Endothelial cell of umbilical vein (primary cell): ENCODE data around the gene INSC. TPM values are rescaled to one million over a fixed set of nuclear protein-coding genes. Genes with fewer than 3 reads are reported as not detected.

Experiments used
- BruUV-seq: library from RNA; stranded (reverse); fragments of 400-500 nt; replicated peaks from 2 replicates; lab custom pipeline; 2021; lab: Mats Ljungman, UMichigan
- CTCF ChIA-PET: fragments of 300-600, 350-600 bp; sonication (Branson Sonifier 250); formaldehyde crosslinking; loops from one replicate; lab custom pipeline; 2021; ENCODE audit warnings: antibody characterized with exemption, inconsistent platforms; lab: Charles Lee
- POLR2A ChIA-PET: fragments of 300-600, 350-600 bp; sonication (Branson Sonifier 250); formaldehyde crosslinking; loops from one replicate; lab custom pipeline; 2021; ENCODE audit warnings: antibody characterized with exemption, inconsistent platforms; lab: Charles Lee
- DNase-seq: peaks from one replicate; pipeline ENCODE4 v3.0.0-alpha.2; 2011; ENCODE audit warnings: low read depth, low spot score
- FAIRE-seq: peaks from 2 replicates; lab custom pipeline; 2011; peaks lifted over from hg19 to GRCh38; lab: Jason Lieb, UNC
- H2AFZ ChIP-seq: 2 replicates; pipeline ENCODE4 v1.6.0; 2012; ENCODE audit warnings: low read depth, low read length, control low read depth, inconsistent platforms
- H3K27ac ChIP-seq: 2 replicates; pipeline ENCODE4 v1.5.1; 2011; ENCODE audit warnings: low read depth, mild to moderate bottlenecking, control low read depth, low read length, moderate library complexity; ENCODE audit not compliant: insufficient read depth
- H3K27me3 ChIP-seq, 2 experiments: 2 replicates each; pipeline versions ENCODE4 v1.6.0 to v1.6.1; 2011; ENCODE audit warnings: low read length in 2 of 2, mixed read lengths in 1 of 2; ENCODE audit not compliant: control insufficient read depth in 2 of 2, insufficient read depth in 2 of 2
- H3K36me3 ChIP-seq, 2 experiments: 2 replicates in 1 of 2; 3 replicates in 1 of 2; pipeline ENCODE4 v1.5.1; 2011; ENCODE audit warnings: low read length in 2 of 2, mild to moderate bottlenecking in 1 of 2, moderate library complexity in 1 of 2; ENCODE audit not compliant: control insufficient read depth in 2 of 2, insufficient read depth in 2 of 2; ENCODE audit errors: extremely low read depth in 1 of 2
- H3K4me1 ChIP-seq: 3 replicates; pipeline ENCODE4 v1.5.1; 2011; ENCODE audit warnings: mild to moderate bottlenecking, low read length; ENCODE audit not compliant: control insufficient read depth, insufficient read depth; ENCODE audit errors: extremely low read depth
- H3K4me2 ChIP-seq: 2 replicates; pipeline ENCODE4 v1.6.1; 2011; ENCODE audit warnings: low read length, control low read depth, mixed read lengths; ENCODE audit not compliant: insufficient read depth
- H3K4me3 ChIP-seq, 3 experiments: fragments of 200-600 bp in 1 of 3; sonication (generic), shearing (Covaris generic) in 1 of 3; replicated peaks in 1 of 3; 2 replicates each; pipeline ENCODE4 v1.5.1; 2011 to 2016; ENCODE audit warnings: control low read depth in 3 of 3, low read length in 3 of 3, mild to moderate bottlenecking in 2 of 3, inconsistent platforms in 1 of 3, low read depth in 1 of 3, moderate library complexity in 1 of 3; ENCODE audit not compliant: insufficient read depth in 1 of 3
- H3K79me2 ChIP-seq: 2 replicates; pipeline ENCODE4 v1.6.0; 2012; ENCODE audit warnings: low read length, inconsistent platforms; ENCODE audit not compliant: control insufficient read depth, insufficient read depth
- H3K9ac ChIP-seq: replicated peaks from 2 replicates; pipeline ENCODE3; 2011; ENCODE audit warnings: low read length, control low read depth; ENCODE audit not compliant: insufficient read depth; ENCODE audit errors: extremely low read depth
- H3K9me1 ChIP-seq: replicated peaks from 3 replicates; pipeline ENCODE4 v1.6.0; 2011; ENCODE audit warnings: mild to moderate bottlenecking, low read length; ENCODE audit not compliant: control insufficient read depth, insufficient read depth; ENCODE audit errors: extremely low read depth
- H3K9me3 ChIP-seq: replicated peaks from 2 replicates; pipeline ENCODE4 v1.5.1; 2012; ENCODE audit warnings: low read length, inconsistent platforms; ENCODE audit not compliant: control insufficient read depth, insufficient read depth
- H4K20me1 ChIP-seq: replicated peaks from 2 replicates; pipeline ENCODE3; 2011; ENCODE audit warnings: mild to moderate bottlenecking, low read length; ENCODE audit not compliant: control insufficient read depth, insufficient read depth; ENCODE audit errors: extremely low read depth
- CTCF ChIP-seq, 2 donors: IDR thresholded peaks; 1 replicate in 1 of 2; 2 replicates in 1 of 2; pipeline ENCODE4 v1.5.1; 2011; ENCODE audit warnings: low read length in 2 of 2, mild to moderate bottlenecking in 2 of 2, moderate library complexity in 2 of 2, control low read depth in 1 of 2, inconsistent platforms in 1 of 2, low read depth in 1 of 2; ENCODE audit not compliant: insufficient read depth in 1 of 2; ENCODE audit errors: extremely low read depth in 1 of 2
- EZH2 ChIP-seq: IDR thresholded peaks from 2 replicates; pipeline ENCODE4 v1.6.1; 2012; ENCODE audit warnings: borderline replicate concordance, low read depth, mild to moderate bottlenecking, moderate library complexity, low read length, inconsistent platforms; ENCODE audit not compliant: severe bottlenecking
- FOS ChIP-seq: IDR thresholded peaks from 2 replicates; pipeline ENCODE4 v1.6.1; 2011; ENCODE audit warnings: mild to moderate bottlenecking, low read length, moderate library complexity, borderline replicate concordance; ENCODE audit not compliant: insufficient read depth
- GATA2 ChIP-seq: IDR thresholded peaks from 2 replicates; pipeline ENCODE4 v1.7.0; 2011; ENCODE audit warnings: low read depth, mild to moderate bottlenecking, moderate library complexity, mixed read lengths, low read length; ENCODE audit not compliant: insufficient read length, insufficient read depth
- JUN ChIP-seq: IDR thresholded peaks from 2 replicates; pipeline ENCODE4 v1.6.1; 2011; ENCODE audit warnings: borderline replicate concordance, low read depth; ENCODE audit not compliant: insufficient read length, insufficient read depth
- MYC ChIP-seq: IDR thresholded peaks from one replicate; pipeline ENCODE4 v1.6.1; 2011; ENCODE audit warnings: mild to moderate bottlenecking, low read depth, low read length
- POLR2A ChIP-seq: IDR thresholded peaks from 2 replicates; pipeline ENCODE4 v1.6.1; 2012; ENCODE audit warnings: low read depth, mild to moderate bottlenecking, control low read depth, low read length
- POLR2AphosphoS5 ChIP-seq: IDR thresholded peaks from 2 replicates; pipeline ENCODE4 v1.6.1; 2012; ENCODE audit warnings: low read depth, mild to moderate bottlenecking, control low read depth, low read length, moderate library complexity; ENCODE audit not compliant: insufficient read depth
- dilution Hi-C: fragments of 300-500 bp; cut with MboI; formaldehyde crosslinking; loops from one replicate; pipeline ENCODE4 v1.15.0; 2019; ENCODE audit warnings: low sequenced_read_pairs; ENCODE audit not compliant: extremely low pct_ligation_motif_present
- intact Hi-C: fragments of 100-400 bp; cut with micrococcal nuclease; formaldehyde crosslinking; loops from one replicate; pipeline ENCODE4 v1.10.0; 2022
- polyA plus RNA-seq, 4 experiments: library from polyadenylated mRNA; depleted of rRNA in 3 of 4; stranded (reverse) in 3 of 4; unstranded in 1 of 4; fragments of >200 nt; gene quantifications; 2 replicates each; pipeline versions ENCODE4 v1.2.1 to v1.2.3, GENCODE V29; 2011 to 2012; ENCODE audit warnings: missing spikeins in 1 of 4
- total RNA-seq: library from RNA; stranded (reverse); gene quantifications from 2 replicates; pipeline ENCODE4 v1.2.3, GENCODE V29; 2021
- TF ChIP-seq, protein P1 (sequence below): IDR thresholded peaks from 2 replicates; pipeline ENCODE4 v1.6.1; 2011; ENCODE audit not compliant: insufficient read depth, insufficient read length

Gene INSC
- total and polyA plus RNA-seq, 2 donors (not counting 3 experiments of a cell fraction or from before 2014, with no cell fraction given): not detected

DNA sequence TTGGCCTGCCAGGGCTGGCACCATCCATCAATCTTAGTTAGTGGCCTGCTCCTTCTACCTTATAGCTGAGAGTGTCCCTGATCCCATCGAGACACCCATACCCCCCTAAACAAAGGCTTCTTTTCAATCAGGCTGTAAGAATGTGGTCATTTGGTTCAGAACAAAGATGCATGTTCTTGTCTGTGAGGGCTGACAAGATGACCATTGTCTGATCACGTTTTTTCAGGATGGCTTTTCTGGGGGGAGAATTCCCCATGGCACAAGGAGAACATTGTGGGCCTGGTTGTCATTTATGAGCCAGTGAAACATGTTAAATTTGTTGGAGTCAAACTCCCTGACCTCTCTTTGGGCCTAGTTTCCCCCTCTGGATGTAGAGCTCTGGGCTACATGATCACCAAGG lies 160.4 kb downstream of the INSC start:
- H3K9ac ChIP-seq: no peak overlapping the region
- DNase-seq (no peak), FAIRE-seq (no peak)
- TF ChIP-seq JUN (no peak), EZH2 (no peak), FOS (no peak), MYC (no peak), CTCF (IDR thresholded peaks at IDR 0.05; ENCODE audit: extremely low read depth in 1 of 2, insufficient read depth in 1 of 2, low read depth in 1 of 2, low read length in 2 of 2) (no peak), POLR2A (no peak), GATA2 (no peak), POLR2AphosphoS5 (no peak)
- TF ChIP-seq, protein P1, sequence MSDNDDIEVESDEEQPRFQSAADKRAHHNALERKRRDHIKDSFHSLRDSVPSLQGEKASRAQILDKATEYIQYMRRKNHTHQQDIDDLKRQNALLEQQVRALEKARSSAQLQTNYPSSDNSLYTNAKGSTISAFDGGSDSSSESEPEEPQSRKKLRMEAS: no peak
- H3K4me3 ChIP-seq: no peak overlapping the region
- H3K4me1 ChIP-seq: no peaks in the 10 kb centered on the region
- H3K79me2 ChIP-seq: no peaks in the 10 kb centered on the region
- H3K4me2 ChIP-seq: no peak overlapping the region
- no peaks in the 10 kb centered on the region for H3K27me3 ChIP-seq
- dilution Hi-C loops (no loop called here), intact Hi-C loops (no loop called here)
- no TSS peak for BruUV-seq
- no peaks in the 10 kb centered on the region for H3K9me1 ChIP-seq
- H4K20me1 ChIP-seq: no peaks in the 10 kb centered on the region
- ChIA-PET CTCF (no interaction called here), POLR2A (no interaction called here)
- H3K9me3 ChIP-seq: no peaks in the 10 kb centered on the region
- H3K36me3 ChIP-seq: no peaks in the 10 kb centered on the region
- no peak overlapping the region for H2AFZ ChIP-seq
- no peak overlapping the region for H3K27ac ChIP-seq
